ENCODE data around the gene ANTXRL. TPM values are rescaled to one million over a fixed set of nuclear protein-coding genes. Genes with fewer than 3 reads are reported as not detected.
A peak's percentile ranks its signal among the peaks of the same experiment; 100 is the strongest.
"Not testable (repeated sequence)": the region's sequence is repeated elsewhere in the genome, so short reads cannot be mapped to it uniquely, and the experiment has no call there.

The ANTXRL gene
- total RNA-seq, 1 donor from 2014 or later = not detected

DNA sequence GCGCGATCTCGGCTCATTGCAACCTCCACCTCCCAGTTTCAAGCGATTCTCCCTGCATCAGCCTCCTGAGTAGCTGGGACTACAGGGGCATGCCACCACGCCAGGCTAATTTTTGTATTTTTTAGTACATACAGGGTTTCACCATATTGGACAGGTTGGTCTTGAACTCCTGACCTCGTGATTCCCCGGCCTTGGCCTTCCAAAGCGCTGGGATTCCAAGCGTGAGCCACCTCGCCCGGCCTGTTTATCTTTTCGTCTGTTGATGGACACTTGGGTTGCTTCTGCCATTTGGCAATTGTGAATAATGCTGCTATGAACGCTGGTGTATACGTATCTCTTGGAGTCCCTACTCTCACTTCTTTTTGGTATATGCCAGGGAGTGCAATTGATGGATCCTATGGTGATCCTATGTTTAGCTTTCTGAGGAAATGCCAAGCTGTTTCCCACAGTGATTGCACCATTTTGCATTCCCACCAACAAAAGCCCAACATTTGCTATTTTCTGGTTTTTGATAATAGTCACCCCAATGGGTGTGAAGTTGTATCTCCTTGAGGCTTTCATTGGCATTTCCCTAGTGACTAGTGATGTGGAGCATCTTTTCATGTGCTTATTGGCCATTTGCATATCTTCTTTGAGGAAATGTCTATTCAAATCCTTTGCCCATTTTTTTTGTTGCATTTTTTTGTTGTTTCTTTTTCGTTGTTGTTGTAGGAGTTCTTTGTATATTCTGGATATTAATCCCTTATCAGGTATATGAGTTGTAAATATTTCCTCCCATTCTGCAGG lies 3.5 kb downstream of the ANTXRL start:
- intact Hi-C loops (cut with DNase I) = no loop called here
- DNase-seq (ENCODE audit: low spot score) = no peak

- intact Hi-C loops (cut with DNase I) = no loop called here
- peak; percentile 69 for DNase-seq (ENCODE audit: low spot score)
These were observed 5.2 kb downstream of the ANTXRL start for GRCh38 chr10:46291817-46292572.

GRCh38 chr10:46292573-46293023 lies 5.8 kb downstream of the ANTXRL start:
- intact Hi-C loops (cut with DNase I) = no loop called here
- peak; percentile 71 for DNase-seq (ENCODE audit: low spot score)

- no peak for DNase-seq (ENCODE audit: low spot score)
- intact Hi-C loops (cut with DNase I) = no loop called here
These were observed 6.4 kb downstream of the ANTXRL start for GRCh38 chr10:46293228-46293627.

- DNase-seq (ENCODE audit: low spot score) = peak; percentile 77
These were observed 7.2 kb downstream of the ANTXRL start for GRCh38 chr10:46293832-46294640.

DNA sequence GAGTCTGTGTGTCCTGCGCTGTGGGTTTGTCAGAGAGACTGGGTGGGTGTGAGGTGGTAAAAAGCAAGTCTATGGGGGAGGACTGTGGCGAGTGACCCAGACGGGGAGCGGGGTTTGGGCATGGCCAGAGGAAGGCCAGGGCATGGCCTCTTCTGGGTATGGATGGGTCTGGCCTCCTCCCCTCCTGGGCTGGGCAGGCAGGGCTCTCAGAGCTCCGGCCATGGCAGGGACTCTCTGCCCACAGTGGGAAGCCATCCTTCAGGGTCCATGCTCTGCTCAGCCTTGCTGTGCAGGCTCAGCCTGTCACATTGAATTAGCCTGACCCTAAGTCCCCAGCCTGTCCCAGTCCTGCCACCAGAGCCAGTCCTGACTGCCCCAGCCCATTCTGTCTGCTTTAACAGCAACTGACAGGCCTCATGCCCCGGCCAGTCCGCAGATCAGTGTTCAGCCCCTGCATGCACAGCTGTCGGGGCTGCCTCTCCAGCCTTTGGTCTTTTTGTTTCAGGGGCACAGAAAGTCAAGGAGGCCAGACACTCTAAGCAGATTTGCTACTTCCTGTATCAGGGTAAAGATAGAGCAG lies 7.9 kb downstream of the ANTXRL start:
- DNase-seq (ENCODE audit: low spot score) = peak; percentile 71
- intact Hi-C loops (cut with DNase I) = no loop called here

More at GRCh38 chr10:46293832-46294640, 7.2 kb downstream of the ANTXRL start:
- intact Hi-C loops (cut with DNase I) = no loop called here

DNA sequence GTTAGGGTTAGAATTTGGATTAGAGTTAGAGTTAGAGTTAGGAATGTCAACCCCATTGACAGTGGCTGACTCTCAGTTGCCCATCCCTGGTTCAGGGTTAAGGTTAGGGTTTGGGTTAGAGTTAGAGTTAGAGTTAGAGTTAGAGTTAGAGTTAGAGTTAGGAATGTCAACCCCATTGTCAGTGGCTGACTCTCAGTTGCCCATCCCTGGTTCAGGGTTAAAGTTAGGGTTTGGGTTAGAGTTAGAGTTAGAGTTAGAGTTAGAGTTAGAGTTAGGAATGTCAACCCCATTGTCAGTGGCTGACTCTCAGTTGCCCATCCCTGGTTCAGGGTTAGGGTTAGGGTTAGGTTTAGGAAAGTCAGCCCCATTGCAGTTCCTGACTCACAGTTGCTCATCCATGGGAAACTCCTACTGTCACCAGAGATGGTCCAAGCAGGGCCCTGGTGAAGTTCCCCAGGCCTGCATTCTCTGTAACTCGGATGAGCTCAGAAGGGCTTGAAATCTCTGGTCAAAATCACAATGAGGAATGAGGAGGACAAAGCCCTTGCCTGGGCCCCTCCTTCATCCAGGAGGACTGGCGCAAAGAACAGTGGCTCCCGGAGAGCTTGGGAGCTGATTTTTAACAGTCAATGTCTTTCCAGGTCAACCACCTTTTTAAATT lies 8.7 kb downstream of the ANTXRL start:
- DNase-seq (ENCODE audit: low spot score); intact Hi-C loops (cut with DNase I): not testable (repeated sequence)

DNA sequence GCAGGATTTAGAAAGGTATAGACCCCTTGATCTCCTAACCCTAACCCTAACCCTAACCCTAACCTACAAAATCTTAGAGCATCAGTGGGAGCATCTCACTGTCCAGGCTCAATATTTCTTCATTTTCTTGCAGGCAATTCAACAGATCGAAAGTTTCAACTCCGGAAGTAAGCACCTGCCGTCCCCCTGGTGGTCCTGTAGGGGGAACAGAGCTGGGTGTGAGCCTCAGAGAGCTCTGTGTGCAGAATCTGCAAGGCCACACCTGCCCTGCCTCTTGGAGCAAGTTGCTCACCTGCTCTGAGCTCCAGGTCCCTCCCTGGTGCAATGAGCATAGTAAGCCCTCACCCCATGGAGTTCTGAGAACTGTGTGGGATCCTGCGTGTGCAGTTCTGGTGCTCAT lies 9.3 kb downstream of the ANTXRL start:
- peak; percentile 43 for DNase-seq (ENCODE audit: low spot score)

DNA sequence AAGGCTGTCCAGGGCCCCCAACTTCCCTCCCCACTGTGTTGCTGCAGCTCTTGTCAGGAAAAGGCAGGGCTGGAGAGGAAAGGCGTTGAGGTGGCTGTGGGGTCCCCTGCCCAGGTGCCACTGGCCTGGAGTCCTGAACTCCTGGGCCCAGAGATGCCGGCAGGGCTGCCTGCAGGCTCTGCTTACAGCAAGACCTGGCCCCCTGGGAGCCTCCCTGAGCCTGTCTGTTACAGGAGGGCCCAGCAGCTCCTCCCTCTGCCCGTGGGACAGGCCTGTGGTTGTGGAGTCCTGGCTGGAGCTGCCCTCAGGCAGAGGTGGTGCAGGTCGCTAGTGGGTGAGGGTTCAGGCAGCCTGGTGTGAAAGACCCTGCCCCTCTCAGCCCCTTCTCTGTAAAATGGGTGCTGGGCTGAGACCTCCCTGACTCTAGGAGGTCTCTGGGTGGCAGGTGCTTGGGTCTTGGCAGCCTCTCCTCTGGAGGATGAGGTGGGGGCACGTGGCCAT lies 9.9 kb downstream of the ANTXRL start:
- intact Hi-C loops (cut with DNase I) = no loop called here
- DNase-seq (ENCODE audit: low spot score) = no peak

More for the DNA sequence above, 9.3 kb downstream of the ANTXRL start:
- intact Hi-C loops (cut with DNase I) = not testable (repeated sequence)

GRCh38 chr10:46297406-46298204 lies 10.8 kb downstream of the ANTXRL start:
- intact Hi-C loops (cut with DNase I) = no loop called here
- DNase-seq (ENCODE audit: low spot score) = no peak

GRCh38 chr10:46298477-46299285 lies 11.9 kb downstream of the ANTXRL start:
- DNase-seq (ENCODE audit: low spot score) = no peak
- intact Hi-C loops (cut with DNase I) = no loop called here

GRCh38 chr10:46299286-46299535 lies 12.4 kb downstream of the ANTXRL start:
- intact Hi-C loops (cut with DNase I) = no loop called here
- DNase-seq (ENCODE audit: low spot score) = no peak

DNA sequence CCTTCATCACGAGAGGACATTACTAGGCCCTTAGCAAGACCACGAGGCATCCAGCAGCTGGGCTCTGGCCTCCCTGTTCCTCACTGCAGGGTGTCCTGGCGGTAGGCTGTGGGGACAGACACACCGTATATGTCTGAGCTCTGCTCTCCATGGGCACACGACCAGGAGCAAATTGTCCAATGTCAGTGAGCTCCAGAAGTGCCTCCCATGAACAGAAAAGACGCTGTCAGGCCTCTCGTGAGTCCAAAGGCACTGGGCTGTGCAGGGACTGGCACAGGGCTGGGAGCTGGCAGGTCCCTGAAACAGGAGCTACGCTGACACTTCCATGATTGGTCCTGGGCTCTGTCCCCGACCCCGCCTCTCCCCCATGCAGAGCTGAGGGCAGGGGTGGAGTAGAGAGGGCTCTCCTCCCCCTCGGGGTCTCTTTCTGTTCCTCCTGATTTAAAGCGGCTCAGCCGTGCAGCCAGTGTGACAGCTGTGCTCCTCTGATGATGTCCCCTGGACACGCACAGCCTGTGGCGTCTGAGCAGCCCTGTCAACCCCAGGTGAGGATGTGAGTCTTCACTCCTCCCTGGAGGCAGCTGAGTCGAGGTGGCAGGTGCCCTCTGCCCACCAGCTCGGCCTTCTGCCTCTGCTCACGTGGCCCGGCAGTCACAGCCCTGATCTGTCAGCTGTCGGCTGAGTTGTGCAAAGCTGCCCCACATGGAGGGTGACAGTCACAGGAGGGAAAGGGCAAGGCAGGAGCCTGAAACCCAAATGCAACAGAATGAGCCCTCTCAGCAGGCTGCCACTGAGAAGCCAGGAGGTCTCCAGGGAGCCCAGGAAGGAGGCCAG lies 13.0 kb downstream of the ANTXRL start:
- DNase-seq (ENCODE audit: low spot score) = no peak
- intact Hi-C loops (cut with DNase I) = no loop called here

DNA sequence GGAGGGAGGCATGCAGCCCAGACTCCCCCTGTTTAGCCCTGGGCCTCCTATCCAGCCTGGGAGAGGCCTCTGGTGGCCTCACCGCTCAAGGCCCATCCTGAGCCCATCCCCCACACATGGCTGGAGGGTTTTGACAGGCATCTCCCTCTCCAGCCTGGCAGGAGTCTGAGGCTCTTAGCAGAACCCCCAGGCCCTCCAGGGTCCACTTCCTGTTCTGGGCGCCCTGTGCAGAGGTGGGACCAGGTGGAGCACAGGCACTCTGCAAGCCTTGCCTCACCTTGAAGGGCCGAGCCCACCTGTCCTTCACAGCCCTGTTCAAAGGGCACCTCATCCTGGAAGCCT lies 13.5 kb downstream of the ANTXRL start:
- intact Hi-C loops (cut with DNase I); DNase-seq (ENCODE audit: low spot score): not testable (repeated sequence)

- intact Hi-C loops (cut with DNase I) = no loop called here
- DNase-seq (ENCODE audit: low spot score) = no peak
These were observed 14.4 kb downstream of the ANTXRL start for GRCh38 chr10:46301056-46301645.

DNA sequence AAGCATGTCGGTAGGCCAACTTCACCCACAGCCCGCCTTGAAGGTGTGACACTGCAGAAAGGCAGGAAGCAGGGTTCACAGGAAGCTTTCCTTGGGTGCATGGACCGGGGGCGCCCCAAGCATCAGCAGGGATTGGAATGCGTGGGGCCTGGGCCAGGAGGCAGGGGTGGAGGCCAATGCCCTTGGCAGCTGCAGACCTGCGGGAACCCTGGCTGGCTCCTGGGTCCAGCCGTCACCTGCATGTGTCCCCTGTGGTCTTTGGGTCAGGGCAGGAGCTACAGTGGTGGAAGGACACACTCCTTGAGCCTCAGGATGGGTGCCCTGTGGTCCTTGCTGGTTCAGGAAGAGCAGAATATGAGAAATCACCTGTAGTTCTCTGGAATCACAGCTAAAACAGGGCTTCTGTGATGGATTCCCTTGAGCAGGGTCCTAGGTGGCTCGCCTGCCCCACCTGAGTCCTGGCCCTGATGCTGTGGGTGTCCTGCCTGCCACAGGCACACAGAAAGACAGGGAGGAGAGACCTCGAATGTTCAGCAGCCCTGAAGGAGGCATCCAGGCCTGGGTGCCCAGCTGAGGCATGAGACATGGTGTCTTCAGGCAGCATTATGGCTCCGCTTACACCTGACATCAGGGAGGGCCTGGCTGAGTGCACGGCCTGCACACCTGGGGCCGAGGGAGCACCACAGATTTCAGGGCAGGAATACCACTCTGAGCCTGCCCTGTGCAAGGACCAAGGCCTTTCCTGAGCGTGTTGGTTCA lies 15.1 kb downstream of the ANTXRL start:
- intact Hi-C loops (cut with DNase I) = no loop called here
- no peak for DNase-seq (ENCODE audit: low spot score)

Measured in cardiac septum (tissue), 1 donor.